ENCODE data around the gene UBXN2A.
"Not testable (repeated sequence)": the region's sequence is repeated elsewhere in the genome, so short reads cannot be mapped to it uniquely, and the experiment has no call there.

The UBXN2A gene

DNA sequence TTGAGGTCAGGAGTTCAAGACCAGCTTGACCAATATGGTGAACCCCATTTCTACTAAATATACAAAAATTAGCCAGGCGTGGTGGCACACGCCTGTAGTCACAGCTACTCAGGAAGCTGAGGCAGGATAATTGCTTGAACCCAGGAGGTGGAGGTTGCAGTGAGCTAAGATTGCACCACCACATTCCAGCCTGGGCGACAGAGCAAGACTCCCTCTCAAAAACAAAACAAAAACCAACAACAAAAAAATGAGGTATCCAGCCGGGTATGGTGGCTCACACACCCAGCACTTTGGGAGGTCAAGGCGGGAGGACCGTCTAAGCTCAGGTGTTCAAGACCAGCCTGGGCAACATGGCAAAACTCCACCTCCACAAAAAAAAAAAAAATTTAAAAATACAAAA, 74.6 kb downstream of the UBXN2A start:
- not testable (repeated sequence) for DNase-seq

DNA sequence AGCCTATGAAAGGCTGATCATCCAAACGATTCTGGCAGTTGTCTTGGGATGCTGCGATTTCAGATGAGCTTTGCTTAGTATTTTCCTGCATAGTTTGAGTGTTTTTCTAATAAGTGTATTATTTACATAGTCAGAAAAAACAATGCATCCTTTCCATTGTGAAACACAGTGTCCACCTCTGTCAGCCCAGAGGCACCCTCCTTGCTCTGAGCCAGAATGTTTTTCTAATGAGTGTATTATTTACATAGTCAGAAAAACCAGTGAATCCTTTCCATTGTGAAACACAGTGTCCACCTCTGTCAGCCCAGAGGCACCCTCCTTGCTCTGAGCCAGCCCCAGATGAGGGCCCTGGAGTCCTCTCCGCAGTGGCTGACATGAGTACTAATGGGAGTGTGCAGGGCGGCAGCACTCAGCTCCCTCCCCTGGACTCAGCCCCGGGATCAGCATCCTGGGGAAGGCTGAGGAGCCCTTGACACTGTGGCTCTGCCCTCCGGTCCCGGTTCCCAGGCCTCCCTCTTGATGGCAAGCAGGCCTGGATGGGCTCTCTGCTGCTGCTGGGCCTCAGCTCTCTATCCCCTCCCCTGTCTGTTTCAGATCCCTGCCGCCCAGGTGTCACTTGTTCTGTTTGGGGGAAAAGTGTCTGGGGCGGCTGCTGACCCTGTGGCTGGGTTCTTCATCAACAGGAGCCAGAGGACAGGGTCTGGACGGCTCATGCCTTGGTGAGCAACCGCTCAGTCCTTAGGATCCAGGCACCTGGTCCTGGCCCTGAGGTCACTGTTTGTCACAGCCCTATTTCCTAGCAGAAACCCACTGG, 75.5 kb downstream of the UBXN2A start:
- no peak for DNase-seq

DNA sequence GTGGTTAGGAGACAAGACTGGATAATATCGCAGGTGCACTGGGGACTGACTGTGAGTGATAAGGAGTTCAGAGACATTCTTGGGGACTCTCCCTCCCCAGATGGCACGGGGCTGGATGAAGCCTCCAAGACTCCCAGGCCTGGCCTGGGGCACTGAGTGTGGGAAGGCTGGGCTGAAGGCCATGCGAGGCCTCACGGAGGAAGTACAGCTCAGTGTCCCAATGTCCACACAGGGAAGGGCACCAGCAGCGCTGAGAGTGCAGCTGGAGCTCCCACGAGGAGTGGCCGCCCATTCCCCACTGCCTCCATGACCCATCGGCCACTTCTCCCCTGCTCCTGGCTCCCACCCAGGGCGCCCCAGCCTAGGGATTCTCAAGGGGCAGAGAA, 76.1 kb downstream of the UBXN2A start:
- DNase-seq: no peak

DNA sequence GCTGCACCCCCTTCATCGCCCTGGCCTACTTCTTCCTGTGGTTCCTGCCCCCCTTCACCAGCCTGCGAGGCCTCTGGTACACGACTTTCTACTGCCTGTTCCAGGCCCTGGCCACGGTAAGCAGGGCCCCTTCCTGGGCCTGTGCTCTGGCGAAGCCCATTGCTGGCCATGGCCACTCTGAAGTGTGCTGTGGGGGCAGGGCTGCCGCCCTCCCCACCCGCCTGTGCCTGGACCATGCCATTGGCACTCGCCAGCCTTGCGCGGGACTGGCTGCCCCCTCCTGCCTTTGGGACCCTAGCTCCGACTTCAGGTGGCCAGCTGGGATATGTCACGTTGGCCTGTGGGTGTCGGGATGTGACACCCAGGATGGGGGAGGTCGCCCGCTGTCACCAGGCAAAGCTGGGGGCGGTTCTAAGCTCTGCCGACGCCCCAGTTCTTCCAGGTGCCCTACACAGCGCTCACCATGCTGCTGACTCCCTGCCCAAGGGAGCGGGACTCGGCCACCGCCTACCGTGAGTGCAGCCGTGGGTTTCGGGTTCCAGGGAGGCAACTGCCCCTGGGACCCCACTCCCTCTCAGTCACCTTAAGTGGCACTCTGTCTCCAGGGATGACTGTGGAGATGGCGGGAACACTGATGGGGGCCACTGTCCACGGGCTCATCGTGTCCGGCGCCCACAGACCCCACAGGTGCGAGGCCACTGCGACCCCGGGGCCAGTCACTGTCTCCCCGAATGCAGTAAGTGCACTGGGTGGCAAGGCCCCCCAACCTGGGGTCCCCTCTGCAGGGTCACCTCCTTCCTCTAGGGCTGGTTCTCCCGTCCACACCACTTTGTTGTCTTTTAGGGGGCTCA, 76.8 kb downstream of the UBXN2A start:
- DNase-seq: no peak

DNA sequence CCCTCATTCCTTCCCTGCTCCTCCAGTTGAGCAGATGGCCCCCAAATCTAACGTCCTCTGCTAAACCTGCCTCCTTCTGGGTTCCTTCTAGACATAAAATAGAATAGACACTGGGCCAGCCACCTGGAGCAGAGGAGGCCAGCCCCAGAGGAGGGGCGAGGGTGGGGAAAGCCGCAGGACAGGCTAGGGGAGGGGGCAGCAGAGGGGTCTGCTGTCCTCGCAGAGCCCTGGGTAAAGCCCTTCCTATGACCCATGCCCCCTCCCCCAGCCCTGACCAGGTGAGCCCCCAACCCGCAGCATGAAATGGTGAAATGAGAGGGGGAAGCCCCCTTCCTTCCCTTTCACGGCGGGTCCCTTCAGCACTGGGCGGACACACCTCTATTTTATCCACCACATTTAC, 77.4 kb downstream of the UBXN2A start:
- no peak for DNase-seq

DNA sequence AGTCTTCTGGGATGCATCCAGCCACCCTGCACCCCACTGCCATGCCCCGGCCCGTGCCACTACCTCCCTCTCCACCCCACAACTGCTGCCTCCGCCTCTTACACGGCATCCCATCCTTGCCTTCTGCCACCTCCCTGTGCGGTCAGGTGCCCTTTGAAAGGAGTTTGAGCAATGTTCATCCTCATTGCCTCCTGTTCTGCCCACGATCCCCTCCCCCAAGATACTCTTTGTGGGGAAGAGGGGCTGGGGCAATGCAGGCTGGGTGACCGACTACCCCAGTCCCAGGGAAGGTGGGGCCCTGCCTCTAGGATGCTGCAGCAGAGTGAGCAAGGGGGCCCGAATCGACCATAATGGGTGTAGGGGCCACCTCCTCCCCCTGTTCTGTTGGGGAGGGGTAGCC, 78.0 kb downstream of the UBXN2A start:
- no peak for DNase-seq

DNA sequence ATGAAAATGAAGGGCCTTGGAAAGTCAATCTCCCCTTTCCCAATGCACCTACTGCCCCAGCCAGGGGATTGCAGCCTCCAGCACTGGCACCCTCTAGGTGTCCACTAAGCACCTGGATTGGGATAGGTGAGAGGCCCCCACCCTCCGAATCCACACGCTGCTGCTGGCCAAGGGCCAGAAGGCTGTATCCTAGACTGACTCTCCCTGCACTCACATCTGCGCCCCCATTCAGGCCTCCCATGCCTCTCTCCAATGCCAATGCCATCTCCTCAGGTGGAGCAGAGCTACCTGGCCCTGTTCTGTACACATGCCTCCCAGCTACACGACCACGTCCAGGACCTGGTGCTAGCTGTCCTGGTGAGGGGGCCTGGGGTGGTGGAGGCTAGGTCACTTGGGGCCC, 79.5 kb downstream of the UBXN2A start:
- no peak for DNase-seq

DNA sequence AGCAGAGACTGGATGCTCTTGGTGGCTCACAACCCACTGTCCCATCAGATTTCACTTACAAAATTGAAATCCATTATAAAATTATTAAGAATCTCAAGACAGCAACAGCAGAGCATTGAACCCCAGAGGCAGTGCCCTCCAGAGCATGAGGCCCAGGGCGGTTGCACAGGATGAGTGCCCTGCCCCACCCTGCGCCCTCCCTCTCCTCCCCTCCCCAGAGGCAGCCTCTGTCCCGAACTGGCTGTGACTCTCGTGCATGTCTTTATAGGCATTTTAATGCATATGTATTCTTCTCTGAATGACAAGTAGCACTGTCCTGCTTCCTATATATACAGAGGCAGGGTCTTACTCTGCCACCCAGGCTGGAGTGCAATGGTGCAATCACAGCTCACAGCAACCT, 80.0 kb downstream of the UBXN2A start:
- DNase-seq: no peak

DNA sequence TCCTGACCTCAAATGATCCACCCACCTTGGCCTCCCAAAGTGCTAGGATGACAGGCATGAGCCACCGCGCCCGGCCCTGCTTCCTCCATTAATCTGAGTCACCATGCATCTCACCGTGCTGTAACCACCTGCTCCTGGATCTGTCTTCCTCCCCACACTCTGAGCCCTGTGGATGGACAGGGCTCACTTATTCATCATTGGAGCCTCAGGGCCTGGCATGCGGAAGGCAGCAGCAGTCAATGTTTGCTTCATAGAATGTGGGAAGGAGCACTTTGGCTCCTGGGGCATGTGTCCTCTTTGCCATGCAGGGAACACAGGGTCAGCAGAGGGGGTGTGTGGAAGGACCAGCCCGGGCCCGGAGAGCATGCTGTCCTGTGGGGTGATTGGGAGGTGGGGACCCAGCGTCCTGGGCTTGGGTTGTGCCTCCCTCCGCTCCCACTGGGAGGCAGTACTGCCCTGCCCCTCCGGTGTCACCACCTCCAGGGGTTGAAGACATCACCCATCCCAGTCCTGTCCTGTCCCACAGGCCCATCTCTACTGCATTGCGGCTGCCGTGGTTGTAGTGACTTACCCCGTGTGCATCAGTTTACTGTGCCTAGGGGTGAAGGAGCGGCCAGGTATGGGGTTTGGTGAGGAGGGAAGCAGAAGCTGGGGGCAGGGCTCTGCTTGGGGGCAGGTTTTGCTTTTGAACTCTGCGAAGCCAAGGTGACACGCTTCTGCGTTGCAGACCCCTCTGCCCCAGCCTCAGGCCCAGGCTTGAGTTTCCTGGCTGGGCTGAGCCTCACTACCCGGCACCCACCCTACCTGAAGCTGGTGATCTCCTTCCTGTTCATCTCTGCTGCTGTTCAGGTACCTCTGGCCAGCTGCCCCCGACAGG, 81.1 kb downstream of the UBXN2A start:
- no peak for DNase-seq

DNA sequence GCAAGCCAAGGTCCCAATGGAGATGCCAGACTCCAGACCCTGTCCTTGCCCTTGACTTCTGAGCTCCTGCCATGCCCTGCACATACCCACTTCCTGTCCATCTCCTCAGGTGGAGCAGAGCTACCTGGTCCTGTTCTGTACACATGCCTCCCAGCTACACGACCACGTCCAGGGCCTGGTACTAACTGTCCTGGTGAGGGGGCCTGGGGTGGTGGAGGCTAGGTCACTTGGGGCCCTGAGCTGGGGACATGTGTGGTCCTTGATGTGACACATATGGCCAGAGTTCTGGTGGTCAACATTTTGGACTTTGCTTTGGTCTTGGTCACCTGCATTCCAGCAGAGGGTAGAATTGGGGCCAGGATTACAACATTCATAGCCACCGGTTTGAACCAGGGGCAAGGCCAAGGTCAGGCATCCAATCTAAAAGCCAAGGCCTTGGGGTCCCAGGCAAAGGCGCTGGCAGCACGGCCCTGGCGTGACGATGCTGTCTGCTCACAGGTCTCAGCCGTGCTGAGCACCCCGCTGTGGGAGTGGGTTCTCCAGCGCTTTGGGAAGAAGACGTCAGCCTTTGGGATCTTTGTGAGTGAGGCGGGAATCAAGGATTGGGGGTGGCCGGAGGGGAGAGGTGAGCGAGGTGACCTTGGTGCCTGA, 82.2 kb downstream of the UBXN2A start:
- no peak for DNase-seq

DNA sequence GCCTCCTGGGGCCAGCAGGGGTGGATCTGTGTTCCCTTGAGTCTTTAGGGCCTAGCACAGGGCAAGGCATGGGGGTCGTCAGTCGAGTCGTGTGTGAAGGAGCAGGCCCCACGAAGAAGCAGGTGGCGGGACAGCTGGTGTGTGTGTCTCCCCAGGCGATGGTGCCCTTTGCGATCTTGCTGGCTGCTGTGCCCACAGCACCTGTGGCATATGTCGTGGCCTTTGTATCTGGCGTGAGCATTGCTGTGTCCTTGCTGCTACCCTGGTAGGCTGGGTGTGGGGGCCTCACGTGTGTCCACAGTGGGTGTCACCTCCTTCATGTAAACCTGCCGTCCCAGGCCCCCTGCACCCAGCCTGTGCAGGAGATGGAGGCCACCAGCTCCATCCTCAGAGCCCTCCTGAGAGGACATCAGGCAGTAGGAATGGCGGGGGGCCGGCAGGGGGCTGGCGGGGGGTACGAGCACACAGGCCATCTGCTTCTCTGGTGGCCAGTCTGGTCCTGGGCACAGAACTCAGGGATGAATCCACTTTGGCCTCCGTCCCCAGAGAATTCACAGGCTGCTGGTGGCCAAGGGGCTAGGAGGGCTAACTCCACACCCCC, 82.8 kb downstream of the UBXN2A start:
- DNase-seq: no peak

DNA sequence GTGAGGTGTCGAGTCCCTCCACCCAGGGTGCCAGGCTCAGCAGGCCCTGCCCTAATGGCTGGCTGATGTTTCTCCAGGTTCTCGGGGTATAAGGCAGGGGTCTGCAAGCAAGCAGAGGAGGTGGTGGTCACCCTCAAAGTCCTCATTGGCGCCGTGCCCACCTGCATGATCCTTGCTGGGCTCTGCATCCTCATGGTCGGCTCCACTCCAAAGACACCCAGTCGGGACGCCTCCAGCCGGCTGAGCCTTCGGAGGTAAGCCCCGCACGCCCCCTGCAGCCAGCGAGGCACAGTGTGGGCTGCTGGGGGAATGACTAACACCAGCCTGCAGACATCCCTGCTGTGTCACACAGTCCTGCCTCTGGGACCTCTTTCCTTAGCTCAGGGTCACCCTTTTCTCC, 83.8 kb downstream of the UBXN2A start:
- no peak for DNase-seq

DNA sequence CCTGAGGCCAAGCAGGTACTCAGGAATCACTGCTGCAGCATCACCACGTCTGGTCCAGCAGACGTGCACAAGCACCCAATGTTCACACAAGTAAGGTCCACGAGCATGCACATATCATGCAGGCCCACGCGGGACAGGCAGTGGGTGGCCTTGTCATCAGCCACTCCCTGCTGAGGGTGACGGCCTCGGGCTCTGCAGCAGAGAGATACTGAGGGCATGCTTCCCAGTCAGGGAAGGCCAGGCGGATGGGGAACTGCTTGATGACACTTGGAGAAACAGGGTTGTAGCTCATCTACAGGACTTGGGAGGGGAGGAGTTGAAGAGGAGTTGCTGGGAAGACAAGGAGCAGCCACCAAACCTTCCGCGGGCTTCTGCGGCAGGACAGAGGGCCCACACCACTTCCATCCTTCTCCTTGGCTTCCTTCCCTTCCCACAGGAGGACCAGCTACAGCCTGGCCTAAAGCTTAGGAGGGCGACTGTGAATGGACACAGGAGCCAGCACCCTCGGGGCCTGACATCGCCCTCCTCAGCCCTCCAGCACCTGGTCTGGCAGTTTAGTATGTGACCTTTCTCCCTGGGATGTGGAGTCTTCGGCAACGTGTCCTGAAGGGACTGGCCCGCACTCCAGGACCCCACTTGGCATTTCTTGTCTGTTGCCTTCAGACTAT, 84.9 kb downstream of the UBXN2A start:
- DNase-seq: no peak

DNA sequence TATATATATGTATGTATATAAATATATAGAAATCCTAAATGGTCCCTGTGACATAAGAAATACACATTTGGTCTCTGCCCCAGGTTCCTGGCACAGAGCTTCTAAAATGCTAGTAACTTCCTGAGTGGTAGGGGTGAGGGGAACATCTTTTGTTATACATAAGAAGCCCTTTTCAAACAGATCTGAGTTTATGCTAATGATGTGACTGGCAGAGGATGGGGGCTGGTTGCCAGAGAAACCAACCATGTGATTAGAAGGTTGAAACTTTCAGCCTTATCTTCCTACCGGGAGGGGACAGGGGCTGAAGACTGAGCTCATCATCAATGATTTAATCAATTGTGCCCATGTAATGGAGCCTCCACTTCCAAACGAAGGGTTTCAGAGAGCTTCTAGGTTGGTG, 86.0 kb downstream of the UBXN2A start:
- no peak for DNase-seq

DNA sequence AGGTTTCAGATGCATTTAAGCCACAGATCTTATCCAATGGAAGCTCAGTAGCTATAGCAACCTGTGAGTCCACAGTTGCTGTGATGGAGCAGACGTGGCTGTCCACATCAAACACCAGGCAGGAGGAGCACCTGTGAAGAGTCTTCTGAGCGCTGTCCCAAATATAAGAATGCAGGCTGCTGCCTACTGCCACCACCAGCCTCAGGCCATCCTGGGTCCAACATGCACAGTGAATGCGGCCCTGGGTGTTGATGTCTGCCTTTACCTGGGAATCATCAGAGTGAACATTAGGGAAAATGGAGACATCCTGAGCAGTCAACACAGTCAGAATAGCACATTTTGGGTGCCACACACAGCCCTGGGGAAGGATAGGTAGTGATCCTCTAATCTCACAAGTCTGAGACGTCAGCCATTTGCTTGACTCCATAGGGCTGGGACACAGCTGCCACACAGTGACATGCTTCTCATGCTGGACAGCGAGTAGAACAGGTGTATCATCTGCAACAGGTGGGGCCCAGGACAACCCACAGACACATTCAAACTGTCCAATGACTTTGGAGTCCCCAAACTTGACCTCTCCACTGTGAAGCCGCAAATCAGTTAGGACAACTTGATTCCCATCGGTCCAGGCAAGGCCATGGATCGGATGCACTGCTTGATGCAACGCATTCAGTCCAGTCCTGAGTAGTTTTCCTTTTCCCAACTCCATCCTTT, 98.7 kb downstream of the UBXN2A start:
- no peak for DNase-seq

DNA sequence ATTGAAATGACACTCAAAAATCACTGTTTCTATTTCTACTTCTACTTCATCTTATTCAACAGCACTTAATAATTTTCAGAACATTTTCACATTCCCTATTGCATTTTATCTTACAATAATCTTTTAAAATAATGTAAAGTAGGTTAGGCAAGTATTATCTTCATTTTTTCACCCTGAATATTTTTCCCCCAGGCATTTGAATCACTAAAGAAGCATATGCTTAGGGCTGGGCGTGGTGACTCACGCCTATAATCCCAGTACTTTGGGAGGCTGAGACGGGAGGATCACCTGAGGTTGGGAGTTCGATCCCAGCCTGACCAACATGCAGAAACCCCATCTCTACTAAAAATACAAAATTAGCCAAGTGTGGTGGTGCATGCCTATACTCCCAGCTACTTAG, 100.2 kb downstream of the UBXN2A start:
- no peak for DNase-seq

DNA sequence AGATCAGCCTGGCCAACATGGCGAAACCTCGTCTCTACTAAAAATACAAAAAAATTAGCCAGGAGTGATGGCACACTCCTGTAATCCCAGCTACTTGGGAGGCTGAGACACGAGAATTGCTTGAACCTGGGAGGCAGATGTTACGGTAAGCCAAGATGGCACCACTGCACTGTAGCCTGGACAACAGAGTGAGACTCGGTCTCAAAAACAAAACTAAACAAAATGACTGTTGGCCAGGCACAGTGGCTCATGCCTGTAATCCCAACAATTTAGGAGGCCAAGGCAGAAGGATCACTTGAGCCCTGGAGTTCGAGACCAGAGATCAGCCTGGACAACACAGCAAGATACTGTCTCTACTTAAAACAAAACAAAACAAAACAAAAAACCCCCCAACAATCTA, 102.9 kb downstream of the UBXN2A start:
- DNase-seq: not testable (repeated sequence)

DNA sequence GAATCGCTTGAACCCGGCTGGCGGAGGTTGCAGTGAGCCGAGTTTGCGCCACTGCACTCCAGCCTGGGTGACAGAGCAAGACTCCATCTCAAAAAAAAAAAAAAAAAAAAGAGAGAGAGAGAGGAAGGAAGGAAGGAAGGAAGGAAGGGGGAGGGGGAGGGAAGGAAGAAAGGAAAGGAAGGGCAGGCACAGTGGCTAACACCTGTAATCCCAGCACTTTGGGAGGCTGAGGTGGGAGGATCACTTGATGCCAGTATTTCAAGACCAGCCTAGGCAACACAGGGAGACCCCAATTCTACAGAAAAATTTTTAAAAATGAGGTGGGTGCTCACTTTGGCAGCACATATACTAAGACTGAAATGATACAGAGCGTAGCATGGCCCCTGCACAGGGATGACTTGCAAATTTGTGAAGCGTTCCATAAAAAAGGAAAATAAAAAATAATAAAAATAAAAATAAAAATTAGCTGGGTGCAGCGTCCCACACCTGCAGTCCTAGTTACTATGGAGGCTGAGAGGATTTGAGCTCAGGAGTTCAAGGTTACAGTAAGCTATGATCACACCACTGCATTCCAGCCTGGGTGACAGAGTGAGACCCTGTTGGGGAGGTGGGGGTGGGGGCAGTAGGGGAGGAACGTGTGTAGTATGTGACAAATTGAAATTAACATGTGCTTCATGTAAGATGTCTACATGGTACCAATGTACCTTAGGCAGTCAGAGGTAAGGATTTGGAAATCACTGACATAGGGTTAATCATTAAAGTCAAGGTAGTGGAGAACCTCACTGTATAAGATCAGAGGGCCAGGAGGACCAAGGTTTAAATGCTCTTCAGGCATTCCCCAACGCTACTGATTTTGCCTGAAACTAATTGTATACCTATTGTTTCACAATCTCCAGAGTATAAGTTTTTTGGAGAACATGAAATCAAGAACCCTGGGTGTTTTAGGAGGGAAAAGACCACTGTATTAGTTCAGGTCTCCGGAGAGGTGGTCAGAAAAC, 105.5 kb downstream of the UBXN2A start:
- no peak for DNase-seq

DNA sequence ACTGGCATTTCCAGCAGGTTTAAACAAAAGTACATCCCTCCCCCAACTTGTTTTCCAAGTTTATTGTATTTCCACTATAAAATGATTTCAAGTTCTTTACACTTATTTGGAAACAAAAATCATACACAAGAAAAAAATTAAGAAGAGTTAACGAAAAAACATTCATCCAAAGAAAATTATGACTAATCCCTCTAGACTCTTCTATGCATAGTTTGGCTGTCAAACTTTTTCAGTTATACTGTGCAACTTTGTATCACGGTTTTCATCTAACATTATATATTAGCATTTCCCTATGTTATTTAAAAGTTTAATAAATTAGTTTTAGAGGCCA, 106.3 kb downstream of the UBXN2A start:
- no peak for DNase-seq

Data from NCI-H524 treated with DMSO at 0.1 percent for 48 hours (cell line).